Inflammatory macrophage treated with lipopolysaccharide for 4 hours (primary cell): Measurements from ENCODE around the gene C7orf57.
"Not testable (repeated sequence)": the region's sequence is repeated elsewhere in the genome, so short reads cannot be mapped to it uniquely, and the experiment has no call there.

Experiments used
- DNase-seq: peaks from one replicate; pipeline ENCODE4 v3.0.0-alpha.2; 2020

C7orf57 gene

DNA sequence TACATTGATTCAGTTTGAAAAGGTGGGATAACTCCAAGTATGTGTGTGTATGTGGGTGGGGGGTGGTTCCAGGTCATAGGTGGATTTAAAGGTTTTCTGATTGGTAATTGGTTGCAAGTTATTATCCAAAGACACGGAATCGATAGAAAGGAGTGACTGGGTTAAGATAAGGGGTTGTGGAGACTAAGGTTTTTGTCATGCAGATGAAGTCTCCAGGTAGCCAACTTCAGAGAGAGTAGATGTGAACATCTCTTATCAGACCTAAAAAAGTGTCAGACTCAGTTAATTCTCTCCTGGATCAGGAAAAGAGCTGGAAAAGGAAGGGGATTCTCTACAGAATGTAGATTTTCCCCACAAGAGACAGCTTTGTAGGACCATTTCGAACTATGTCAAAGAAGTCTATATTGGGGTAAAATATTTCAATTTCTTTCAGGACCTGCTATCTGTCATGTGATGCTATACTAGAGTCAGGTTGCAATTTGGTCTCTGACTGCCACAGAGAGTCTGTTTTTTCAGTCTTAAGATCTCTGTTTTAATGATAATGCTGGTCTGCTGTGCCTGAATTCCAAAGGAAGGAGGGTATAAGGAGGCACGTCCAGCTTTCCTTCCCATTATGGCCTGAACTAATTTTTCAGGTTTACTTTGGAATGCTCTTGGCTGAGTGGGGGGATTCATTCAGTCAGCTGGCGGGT, 3.6 kb downstream of the C7orf57 start:
- no peak for DNase-seq

DNA sequence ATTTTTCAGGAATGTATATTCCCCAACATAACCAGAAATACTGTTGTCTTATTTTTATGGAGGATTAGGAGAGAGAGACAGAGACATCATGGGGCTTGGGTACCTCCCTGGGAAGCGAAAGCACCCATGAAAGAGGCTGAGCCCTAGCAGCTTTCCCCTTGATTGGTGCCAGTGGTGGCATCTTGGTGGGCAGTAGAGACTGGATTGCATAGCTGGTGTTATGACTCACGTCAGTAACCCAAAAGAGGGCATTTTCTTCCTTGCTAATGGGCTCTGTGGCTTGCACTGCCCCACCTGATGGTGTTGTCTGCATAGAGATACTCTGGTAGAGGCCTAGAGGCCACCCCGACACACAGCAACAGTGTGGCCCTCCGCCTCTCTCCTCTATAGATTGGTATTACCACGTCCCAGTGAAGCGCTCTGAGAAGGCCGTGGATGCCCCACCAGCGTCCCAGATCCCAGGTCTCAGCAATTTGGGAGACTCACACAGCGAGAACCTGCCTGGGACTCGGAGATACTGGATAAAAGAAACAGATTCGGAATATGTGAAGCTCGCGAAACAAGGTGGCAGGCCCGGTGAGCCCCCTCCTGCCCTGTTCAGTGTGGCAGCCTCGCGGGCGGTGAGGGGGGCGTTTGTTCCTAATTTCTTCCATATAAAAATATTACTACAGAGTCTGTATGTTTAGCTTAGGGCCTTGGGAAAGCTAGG, 5.8 kb downstream of the C7orf57 start:
- no peak for DNase-seq

DNA sequence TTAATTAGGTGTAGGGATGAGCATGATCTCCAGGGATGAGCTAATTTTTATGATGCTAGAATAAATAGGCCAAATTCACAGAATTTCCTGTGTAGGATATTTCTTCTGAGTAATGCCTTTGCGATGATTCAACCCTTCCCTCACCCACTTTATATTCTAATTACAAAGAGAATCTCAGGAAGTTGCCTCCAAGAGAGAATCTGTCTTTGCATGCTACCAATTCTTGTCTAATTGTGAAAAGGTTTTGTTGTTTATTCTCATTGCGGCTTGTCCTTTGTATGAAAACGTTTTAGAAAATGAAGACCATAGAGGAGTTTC, 6.3 kb downstream of the C7orf57 start:
- DNase-seq: peak; percentile 58

DNA sequence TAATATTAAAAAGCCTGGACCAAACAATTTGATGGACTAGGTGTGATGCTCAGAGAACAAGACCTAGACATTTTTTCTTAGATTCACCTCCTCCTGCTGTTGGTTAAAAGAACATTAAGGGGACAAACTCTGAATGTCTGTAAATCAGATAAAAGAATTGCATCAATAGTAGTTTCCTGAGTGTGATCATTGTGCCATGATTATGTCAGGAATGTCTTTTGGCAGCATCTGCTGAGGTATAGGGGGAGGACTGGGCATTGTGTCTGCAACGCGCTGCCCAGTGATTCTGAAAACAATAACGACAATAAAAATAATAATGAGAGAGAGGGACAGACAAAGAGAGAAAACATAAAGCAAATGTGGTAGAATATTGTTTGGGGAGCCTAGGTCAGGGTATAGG, 6.9 kb downstream of the C7orf57 start:
- no peak for DNase-seq

DNA sequence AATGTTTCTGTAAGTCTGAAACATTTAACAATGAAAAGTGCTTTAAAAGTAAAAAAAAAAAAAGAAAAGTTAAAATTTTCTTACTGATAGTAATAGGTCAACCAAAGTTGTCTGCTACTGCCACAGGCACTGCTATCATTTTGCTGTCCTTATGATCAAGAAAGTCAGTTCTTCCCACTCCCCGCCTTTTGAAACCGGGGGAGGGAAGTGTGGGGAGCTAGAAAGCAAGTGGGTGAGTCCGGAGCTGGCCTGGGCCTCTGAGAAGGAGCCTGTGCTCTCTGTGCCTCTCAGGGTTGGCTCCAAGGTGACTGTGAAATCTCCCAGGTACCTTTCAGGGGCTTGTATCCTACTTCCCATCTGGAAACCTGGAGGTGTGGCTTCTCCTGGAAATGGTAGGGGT, 7.3 kb downstream of the C7orf57 start:
- peak; percentile 47 for DNase-seq

DNA sequence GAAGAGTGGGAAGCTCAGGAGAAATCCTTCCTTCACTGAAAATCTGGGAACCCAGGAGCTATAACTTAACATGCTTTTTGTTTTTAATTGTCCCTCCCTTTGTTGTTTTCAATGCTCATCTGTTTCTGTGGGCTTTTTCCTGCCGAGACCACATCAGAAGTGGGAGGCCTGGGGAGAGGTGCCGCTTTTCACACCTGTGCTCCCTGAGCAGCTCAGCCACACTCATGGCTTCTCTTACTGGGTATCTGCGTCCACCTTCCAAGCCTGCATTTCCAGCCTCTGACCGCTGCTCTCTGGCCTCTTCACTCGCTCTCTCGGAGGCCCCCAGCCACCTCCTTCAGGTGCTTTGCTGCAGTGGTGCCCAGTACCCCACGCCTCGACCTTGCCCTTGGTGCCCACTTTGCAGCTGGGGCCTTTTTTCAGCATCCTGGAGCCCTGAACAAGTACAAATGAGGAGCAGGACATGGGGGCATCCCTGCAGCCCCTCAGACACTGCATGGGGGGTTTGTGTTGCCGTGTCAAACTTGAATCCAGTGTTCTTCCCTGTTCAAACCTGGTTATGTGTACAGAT, 9.9 kb downstream of the C7orf57 start:
- no peak for DNase-seq

DNA sequence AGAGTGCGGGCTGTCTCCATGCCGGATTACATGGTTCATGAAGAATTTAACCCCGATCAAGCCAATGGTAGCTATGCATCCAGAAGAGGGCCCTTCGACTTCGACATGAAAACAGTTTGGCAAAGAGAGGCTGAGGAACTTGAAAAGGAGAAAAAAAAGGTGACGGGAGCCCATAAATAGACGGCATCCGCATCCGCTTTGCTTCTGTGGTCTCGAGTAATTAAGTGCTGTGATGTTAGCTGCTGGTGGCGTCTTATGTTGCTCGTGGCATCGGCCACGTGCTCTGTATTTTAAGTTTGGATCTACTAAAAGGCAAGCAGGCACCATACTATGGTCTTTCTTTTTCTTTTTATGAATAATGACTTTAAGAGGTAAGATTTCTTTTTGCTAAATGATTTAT, 11.1 kb downstream of the C7orf57 start:
- DNase-seq: no peak

DNA sequence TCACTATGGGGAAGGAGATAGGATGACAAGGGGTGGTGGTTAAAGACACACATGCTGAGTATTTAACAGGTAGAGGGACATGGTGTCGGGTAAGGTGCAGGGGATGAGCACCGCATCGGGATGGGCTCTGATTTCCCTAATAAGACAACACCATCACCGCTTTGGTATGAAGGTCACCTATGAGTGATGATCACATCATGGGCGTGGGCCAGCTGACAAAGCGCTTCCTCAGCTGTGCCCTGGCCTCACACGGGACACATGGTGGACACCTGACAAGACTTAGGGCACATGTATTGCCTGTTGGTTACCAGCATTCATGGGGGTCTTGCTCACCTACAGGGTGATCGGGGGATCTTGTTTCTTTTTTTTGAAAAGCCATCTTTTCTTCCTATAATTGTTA, 12.8 kb downstream of the C7orf57 start:
- DNase-seq: no peak

DNA sequence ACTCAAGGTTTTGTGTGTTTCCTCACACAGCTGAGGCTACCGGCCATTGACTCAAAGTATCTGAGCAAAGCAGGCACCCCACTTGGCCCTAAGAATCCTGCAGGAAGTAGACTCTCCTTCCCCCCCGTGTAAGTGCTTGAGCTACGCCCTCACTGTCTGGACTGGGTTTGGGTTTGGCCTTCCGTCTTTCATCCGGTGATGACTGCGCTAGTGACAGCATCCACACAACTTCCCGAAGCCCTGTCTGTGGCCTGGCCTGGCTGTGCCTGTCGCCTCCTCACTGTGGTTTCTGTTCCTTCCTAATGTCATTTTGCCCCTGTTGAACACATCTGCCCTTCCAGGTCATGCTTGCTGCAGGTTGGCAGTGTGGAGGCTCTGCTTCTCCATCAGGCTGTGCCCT, 14.5 kb downstream of the C7orf57 start:
- peak; percentile 93 for DNase-seq

DNA sequence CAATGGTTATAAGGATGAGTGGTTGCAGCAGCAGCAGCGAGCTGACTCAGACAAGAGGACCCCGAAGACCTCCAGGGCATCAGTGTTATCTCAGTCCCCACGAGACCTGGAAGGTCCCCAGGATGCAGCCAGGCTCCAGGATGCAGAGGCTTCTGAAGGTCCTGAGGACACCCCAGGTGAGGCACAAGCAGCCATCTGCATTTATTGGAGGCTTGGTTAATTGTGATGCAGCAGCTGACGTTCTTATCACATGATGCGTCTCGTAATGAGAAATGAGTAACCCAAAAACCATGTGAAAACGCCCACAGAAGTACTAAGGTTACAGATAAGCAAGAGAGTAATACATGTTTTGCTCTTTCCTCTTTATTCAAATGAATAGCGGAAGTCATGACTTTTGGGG, 17.4 kb downstream of the C7orf57 start:
- peak; percentile 77 for DNase-seq

DNA sequence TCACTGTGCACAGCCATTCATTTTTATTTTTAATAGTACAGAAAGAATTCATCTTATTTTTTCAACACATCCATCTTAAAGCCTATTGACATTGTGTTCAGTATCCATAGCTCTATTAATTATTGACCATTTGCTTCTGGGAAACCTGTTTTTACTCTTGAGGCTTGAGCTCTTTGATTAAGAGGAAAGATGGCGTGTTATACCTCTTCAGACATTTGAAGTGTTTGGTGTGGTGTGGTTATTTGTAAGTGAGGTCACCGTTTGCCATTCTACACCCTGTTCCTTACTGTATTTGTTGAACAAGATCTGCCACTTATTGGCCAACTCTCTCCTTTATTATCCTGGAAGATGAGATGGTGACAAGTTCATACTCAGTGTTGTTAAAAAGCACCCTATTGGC, 18.4 kb downstream of the C7orf57 start:
- no peak for DNase-seq

DNA sequence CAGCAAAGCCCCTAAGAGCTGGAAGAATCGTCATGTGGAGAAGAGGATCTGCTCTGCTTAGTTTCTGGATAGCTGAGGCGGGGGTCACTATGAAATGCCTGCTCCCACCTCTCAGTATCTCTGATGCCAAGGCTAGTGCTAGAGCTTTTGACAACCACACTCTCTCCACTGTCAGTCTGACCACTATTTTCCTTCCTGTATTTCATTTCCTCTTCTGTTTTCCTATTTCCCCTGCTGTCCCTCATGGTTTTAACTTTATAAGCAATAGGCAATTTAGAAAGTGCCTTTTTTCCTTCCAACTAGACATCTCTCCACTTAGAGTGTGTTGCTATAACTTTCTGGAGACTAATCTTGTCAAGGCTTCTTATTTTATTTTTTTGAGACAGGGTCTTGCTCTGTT, 23.6 kb downstream of the C7orf57 start:
- DNase-seq: peak; percentile 52

DNA sequence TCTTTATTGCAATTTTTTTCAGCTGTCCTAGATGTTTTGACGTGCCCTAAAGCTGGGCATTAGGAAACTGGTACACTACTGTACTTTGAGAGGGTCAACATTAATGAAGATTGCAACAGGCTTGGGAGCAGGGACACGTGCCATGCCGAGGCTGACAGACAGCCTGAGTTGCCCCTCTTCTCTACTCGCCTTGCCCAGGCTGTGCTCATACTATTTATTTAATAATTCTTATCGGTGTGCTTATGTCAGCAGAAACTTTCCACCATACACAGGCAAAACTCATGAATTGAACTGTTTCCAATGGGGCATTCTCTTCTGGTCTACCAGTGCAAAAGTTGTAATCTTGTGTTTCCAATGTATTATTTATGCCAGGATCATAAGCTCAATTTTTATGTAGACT, 24.4 kb downstream of the C7orf57 start:
- no peak for DNase-seq

DNA sequence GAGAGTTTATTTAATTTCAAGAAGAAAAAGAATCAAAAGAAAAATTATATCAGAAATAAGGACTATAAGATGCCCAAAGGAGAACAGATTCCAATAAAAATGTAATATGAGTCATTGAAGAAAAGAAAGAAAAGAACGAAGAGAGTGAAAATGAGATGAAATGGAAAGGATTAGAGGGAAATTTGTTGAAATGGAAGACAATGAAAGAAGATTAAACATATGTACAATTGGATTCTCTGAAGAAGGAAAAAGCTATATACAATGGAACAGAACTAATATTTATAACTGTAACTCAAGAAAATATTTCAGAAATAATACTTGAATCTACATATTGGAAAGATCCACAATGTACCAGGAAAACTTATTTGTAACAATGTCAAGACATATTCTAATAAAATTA, 28.6 kb downstream of the C7orf57 start:
- DNase-seq: no peak

DNA sequence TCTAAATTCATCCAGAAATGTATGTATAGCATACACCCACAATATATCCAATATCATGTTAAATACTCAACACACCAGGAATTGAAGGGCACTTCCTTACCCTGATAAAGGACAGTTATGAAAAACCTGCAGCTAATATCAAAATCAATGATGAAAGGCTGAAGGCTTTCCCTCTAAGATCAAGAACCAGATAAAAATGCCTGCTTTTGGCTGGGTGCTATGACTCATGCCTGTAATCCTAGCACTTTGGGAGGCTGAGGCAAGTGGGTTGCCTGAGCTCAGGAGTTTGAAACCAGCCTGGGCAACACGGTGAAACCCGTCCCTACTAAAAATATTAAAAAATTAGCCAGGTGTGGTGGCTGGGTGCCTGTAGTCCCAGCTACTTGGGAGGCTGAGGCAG, 32.1 kb downstream of the C7orf57 start:
- no peak for DNase-seq

DNA sequence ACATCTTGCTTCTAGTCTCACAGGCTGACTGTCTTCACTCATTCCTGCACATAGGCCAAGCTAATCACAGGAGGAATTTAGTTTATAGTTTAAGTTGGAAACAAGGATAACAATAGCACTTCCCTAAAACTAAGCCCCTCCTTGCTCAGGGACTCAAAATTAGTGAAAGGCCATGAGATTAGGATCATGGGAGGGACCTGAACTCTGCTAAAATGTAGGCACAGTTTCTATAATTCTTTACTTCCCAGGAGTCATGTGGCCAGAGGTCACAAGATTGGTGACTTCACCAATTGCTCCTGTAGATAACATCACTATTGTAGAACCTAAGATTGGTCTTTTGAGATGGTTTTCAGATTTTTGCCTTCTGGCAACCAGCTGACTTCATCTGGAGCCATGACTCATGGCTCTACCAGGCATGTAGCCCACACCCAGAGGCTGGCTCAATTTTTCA, 38.9 kb downstream of the C7orf57 start:
- peak; percentile 90 for DNase-seq

DNA sequence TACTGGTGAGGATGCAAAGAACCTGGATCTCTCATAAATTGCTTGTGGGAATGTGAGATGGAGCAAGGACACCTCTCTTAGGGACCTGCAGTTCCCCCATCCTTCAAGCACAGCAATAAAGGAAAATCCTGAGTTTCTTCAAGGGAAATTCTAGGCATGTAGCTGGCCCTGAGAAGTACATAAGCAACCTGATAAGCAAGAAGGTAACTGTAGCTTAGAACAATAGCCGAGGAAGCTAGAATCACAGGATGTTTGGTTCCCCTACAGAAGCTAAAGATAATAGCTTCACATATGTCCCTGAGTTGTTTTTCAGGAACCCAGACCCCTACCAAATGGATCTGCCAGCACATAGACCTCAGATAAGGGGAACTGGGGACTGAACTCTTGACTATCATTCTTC, 42.1 kb downstream of the C7orf57 start:
- DNase-seq: peak; percentile 11

DNA sequence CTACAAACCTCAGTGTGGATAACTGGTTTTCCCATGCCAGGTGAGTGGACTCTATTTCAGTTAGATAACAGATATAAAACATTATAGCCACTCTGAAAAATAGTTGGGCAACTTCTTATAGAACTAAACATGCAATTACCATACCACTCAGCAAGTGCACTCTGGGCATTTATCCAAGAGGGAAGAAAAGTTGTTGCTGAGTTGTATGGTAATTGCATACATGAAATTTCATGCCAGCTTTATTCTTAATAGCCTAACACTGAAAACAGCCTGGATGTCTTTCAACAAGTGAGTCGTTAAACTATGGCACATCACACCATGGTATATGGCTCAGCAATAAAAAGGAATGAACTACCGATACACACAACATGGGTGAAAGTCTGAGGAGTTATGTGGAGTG, 43.1 kb downstream of the C7orf57 start:
- peak; percentile 29 for DNase-seq

DNA sequence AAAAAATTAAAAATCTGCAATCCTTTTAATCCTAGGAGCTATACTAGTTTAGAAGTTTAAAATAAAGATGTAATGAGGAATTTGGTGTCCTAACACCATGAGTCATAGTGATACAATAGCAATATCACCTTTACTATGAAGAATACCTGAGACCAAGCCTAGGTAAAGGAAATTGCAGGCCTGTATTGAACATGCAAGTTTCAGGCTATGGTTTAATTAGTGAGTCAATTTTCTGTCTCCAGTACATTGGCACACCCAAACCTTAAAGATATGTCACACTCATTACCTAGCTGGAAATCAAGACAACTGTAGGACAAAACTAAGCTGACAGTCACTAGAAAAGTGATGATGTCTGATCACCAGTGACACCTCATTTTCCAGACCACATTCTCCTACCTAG, 47.0 kb downstream of the C7orf57 start:
- DNase-seq: not testable (repeated sequence)

DNA sequence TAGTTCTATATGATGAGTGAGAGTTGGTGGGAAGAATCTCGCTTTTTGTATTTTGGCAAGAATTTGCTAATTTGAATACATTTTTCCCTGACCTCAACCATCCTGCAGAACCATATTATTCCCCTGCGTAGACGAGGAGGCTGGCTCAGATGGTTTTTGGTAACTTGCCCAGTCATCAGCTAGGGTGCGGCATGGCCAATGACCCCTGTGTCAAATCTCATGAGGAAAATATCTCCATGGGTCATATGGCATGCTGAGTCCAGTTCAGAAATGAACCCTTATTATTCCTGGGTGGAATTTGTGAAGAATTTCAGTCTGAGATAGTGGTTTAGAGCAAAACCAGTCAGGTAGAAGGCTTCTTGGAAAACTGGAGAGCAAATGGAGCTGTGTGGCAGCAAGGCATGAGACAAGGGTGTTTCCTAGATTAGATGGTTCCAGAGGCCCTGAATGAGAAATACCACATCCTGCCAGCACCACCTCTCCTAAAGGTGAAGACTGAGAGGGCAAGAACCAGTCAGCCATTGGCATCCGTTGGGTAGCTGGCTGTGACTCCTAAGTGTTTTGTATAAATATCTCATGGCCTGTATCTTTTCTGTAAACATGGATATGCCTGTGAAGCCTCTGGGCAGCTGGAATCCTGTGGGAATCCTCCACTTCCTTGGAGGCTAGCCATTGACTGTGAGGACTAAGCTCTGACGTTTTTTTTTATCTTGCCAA, 47.9 kb downstream of the C7orf57 start:
- no peak for DNase-seq

DNA sequence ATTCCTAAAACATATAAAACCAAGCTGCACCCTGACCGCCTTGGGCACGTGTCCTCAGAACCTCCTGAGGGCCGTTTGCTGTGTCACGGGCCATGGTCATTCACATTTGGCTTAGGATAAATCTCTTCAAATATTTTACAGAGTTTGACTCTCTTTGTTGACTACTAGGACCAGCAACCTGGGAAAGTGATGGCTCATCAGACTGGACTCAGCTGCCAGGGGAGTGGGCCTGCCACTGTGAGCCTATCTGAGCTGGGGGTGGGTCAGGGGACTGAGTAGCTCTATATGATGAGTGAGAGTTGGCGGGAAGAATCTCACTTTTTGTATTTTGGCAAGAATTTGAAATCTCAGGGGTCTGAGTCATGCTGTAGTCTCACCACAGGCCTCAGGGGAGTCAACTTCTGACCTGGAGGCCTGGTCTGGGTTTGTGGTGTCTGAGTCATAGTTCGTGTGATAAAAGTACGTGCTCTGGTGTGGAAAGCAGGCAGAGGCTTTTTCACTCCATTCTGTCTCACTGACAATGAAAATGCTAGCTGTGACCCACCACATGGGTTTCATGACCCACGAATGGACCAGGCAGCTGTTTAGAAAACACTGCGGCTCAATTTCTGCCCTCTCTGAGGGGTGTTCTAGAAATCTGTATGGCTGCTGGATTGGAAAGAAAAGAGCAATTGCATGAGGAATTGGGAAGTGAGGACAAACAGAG, 49.5 kb downstream of the C7orf57 start:
- DNase-seq: peak; percentile 92

DNA sequence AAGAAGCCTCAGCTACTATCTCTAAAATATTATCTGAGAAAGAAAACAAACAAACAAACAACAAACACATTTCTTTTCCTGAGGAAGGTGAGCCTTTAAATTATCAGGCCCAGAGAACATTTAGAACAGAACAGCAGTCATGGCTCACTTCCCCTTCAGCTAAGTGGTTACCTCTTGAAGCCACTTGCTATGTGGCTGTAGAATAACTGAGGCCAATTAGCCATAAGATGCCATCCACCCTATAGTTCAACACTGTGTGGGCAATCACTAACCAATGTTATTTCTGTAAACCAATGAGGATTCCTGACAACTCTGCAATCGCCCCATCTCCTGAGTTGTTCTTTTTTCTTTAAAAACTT, 50.1 kb downstream of the C7orf57 start:
- peak; percentile 32 for DNase-seq

DNA sequence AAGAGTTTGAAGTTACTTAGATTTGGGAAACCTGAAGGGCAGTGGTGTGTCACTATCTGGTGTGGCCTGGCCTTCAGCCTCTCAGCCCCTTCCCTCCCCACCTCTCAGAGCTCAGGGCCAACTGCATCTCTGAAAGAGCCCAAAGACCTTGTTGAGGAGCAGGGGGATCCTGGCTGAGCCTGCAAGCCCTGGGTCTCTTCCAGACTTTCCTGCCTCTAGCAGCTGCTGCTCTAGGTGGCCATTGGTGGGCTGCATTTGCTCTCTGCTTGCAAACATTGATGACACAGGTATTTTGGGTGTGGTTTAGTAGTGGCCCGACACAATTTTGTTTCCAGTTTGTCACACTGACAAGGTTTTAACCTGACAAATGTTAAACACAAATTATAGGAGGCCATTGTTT, 50.6 kb downstream of the C7orf57 start:
- DNase-seq: no peak
